Measurements from ENCODE around the gene DCLK1.

Gene DCLK1

DNA sequence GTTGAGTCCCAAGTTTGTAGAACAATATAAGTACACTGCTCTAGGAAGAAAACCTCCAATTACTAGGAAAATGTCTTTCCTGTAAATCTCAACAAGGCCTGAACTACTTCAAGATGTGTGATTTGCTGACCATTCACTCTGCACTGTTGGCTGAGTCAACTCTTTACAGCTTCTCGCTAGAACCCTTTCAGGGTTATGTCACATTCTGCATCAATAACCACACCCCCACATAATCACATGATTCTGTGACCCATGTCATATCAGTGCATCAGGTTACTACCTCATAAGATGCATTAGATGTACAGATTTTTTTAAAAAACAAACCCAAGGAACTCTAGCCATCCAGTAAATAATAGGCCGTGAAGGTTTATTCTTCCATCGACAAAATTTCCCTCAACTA lies 16.1 kb upstream of the DCLK1 start:
- H3K4me3 ChIP-seq (ENCODE audit: low read depth, low read length) = no peak overlapping the region
- TF ChIP-seq, protein P1, sequence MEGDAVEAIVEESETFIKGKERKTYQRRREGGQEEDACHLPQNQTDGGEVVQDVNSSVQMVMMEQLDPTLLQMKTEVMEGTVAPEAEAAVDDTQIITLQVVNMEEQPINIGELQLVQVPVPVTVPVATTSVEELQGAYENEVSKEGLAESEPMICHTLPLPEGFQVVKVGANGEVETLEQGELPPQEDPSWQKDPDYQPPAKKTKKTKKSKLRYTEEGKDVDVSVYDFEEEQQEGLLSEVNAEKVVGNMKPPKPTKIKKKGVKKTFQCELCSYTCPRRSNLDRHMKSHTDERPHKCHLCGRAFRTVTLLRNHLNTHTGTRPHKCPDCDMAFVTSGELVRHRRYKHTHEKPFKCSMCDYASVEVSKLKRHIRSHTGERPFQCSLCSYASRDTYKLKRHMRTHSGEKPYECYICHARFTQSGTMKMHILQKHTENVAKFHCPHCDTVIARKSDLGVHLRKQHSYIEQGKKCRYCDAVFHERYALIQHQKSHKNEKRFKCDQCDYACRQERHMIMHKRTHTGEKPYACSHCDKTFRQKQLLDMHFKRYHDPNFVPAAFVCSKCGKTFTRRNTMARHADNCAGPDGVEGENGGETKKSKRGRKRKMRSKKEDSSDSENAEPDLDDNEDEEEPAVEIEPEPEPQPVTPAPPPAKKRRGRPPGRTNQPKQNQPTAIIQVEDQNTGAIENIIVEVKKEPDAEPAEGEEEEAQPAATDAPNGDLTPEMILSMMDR (IDR thresholded peaks at IDR 0.05; ENCODE audit: borderline replicate concordance, insufficient read depth, low read depth, low read length) = no peak

- TF ChIP-seq, protein P1 (IDR thresholded peaks at IDR 0.05; ENCODE audit: borderline replicate concordance, insufficient read depth, low read depth, low read length) = no peak
Measured at GRCh38 chr13:36146511-36147269, 15.5 kb upstream of the DCLK1 start.

DNA sequence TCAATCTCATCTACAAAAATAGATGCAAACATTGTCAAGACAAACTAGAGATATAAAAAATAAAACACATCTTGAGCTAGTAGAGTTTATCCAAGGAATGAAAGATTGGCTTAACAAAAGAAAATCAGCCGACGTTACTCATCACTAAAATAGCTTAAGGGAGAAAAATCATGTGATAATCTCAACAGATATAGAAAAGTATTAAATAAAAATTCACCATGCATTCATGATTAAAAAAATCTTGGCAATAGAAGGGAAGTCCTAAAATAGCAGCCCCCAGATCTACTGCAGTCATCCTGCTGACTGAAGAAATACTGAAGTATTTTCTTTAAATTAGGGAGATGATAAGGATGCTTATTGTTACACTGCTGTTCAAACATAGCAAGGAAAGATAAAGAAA lies 12.6 kb upstream of the DCLK1 start:
- no peak overlapping the region for H3K4me3 ChIP-seq (ENCODE audit: low read depth, low read length)
- TF ChIP-seq, protein P1 (IDR thresholded peaks at IDR 0.05; ENCODE audit: borderline replicate concordance, insufficient read depth, low read depth, low read length) = no peak

More at GRCh38 chr13:36146511-36147269, 15.5 kb upstream of the DCLK1 start:
- H3K4me3 ChIP-seq (ENCODE audit: low read depth, low read length) = no peak overlapping the region

- TF ChIP-seq, protein P1 (IDR thresholded peaks at IDR 0.05; ENCODE audit: borderline replicate concordance, insufficient read depth, low read depth, low read length) = no peak
- no peak overlapping the region for H3K4me3 ChIP-seq (ENCODE audit: low read depth, low read length)
Measured at GRCh38 chr13:36142735-36143134, 11.6 kb upstream of the DCLK1 start.

DNA sequence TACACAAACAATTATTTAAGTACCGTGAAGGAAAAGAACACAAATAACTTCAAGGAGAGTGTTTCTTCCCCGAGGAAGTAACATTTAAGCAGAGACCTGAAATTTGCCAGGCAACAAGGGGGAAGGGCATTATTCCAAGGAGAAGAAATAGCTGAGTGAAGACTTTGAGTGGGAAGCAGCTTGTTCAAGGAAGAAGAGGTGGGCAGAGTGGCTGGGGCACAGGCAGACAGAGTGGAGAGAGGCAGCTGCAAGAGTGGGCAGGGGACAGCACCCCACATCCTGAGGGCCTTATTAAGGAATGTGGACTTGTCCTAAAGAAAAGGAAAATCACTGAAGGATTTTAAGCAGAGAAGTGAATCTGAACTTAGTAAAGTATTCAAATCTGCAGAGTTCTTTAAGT lies 4.7 kb upstream of the DCLK1 start:
- TF ChIP-seq, protein P1 (IDR thresholded peaks at IDR 0.05; ENCODE audit: borderline replicate concordance, insufficient read depth, low read depth, low read length) = no peak
- H3K4me3 ChIP-seq (ENCODE audit: low read depth, low read length) = no peak overlapping the region

- TF ChIP-seq, protein P1 (IDR thresholded peaks at IDR 0.05; ENCODE audit: borderline replicate concordance, insufficient read depth, low read depth, low read length) = no peak
- H3K4me3 ChIP-seq (ENCODE audit: low read depth, low read length) = no peak overlapping the region
Measured at GRCh38 chr13:36134632-36135031, 3.5 kb upstream of the DCLK1 start.

DNA sequence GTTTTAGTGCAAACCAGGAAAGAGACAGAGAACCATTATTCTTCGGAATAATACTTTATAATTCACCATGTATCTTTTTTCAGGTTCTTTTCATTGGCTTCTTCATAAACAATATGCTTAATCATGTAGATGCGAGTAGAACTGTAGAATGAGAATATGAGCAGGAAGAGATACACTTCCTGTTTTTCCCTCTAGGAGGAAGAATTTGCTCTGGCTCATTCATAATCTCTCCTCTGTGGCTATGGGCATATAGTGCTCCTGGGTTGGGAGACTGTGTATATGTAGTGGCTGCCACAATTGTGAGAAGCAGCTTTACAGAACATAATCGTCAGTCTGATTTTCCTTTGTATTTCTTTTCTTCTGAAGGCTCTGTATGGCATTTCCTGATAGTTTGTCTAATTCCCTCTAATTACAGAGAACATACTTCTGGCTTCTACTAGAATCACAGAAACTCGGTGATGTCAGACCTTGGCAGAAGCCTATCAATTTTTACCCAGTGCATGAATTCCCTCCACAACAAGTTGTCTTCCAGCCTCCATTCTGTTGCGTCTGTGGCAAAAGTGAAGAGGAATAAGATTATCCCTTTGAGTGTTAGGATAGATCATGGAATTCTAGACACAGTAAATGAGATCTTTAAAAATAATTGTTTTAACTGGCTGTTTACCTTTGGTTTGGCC lies 2.9 kb upstream of the DCLK1 start:
- no peak overlapping the region for H3K4me3 ChIP-seq (ENCODE audit: low read depth, low read length)
- TF ChIP-seq, protein P1 (IDR thresholded peaks at IDR 0.05; ENCODE audit: borderline replicate concordance, insufficient read depth, low read depth, low read length) = no peak
